ENCODE results near the gene MARCHF5.
"Not testable (repeated sequence)": the region's sequence is repeated elsewhere in the genome, so short reads cannot be mapped to it uniquely, and the experiment has no call there.

Gene MARCHF5

DNA sequence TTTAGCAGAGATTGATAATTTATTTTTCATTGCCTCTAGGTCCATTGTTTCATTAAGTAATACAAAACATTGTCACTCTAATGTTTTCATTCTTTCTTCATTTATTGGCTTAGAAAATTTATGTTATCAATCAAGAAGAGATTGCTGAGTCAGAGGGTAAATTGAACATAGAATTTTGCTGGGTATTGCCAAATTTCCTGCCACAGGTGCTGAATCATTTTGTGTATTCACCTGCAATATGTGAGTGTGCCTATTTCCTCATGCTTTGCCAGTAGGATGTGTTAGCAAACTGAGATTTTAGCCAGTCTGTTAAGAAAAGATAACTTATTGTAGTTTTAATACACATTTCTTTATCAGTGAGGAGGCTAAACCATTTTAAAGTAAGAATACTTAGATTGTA lies 38.0 kb downstream of the MARCHF5 start:
- no peak overlapping the region for H3K27ac Mint-ChIP-seq
- ATAC-seq (no peak), DNase-seq (no peak)
- H3K36me3 Mint-ChIP-seq (ENCODE audit: low read depth), result peaks cover 5% of the 10 kb centered on the region
- H3K4me1 Mint-ChIP-seq, result peaks cover 14% of the 10 kb centered on the region
- H3K9me3 Mint-ChIP-seq, result no peaks in the 10 kb centered on the region
- no peak overlapping the region for H3K4me3 Mint-ChIP-seq
- no peaks in the 10 kb centered on the region for H3K27me3 Mint-ChIP-seq

DNA sequence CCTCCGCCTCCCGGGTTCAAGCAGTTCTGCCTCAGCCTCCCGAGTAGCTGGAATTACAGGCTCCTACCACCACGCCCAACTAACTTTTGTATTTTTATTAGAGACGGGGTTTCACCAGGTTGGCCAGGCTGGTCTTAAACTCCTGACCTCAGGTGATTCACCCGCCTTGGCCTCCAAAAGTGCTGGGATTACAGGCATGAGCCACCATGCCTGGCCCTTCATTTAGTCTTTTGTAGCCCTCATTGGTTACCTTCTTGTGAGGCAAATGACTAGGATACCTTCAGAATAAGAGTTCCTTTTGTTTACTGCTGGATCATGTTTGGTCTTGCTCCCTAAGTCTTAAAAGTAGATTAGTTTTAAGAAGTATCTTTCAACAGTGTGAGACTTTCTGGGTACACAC lies 39.0 kb downstream of the MARCHF5 start:
- not testable (repeated sequence) for H3K27me3 Mint-ChIP-seq; H3K36me3 Mint-ChIP-seq (ENCODE audit: low read depth); H3K4me3 Mint-ChIP-seq; ATAC-seq; H3K9me3 Mint-ChIP-seq; DNase-seq; H3K27ac Mint-ChIP-seq
- peaks cover 14% of the 10 kb centered on the region for H3K4me1 Mint-ChIP-seq

DNA sequence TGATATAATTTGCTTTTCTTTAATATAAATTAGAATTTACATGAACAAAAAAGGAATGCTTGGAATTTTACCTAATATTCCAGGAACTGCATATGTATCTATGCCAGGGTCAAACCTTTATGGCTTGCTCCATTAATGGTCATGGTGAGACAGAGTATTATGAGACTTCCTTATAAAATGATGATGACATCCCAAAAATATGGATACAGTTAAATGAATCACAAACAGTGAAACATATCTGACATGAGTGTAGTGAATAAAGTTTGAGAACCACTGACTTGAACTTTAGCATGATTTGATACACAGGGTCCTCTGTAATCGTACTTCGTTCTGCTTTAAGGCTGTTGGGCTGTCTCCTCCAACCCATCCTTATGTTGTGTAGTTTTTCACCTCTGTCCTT lies 51.8 kb downstream of the MARCHF5 start:
- Mint-ChIP-seq H3K4me3 (no peak overlapping the region), H3K4me1 (no peaks in the 10 kb centered on the region), H3K9me3 (no peaks in the 10 kb centered on the region), H3K27me3 (no peaks in the 10 kb centered on the region), H3K27ac (no peak overlapping the region), H3K36me3 (ENCODE audit: low read depth) (peaks cover 21% of the 10 kb centered on the region)
- DNase-seq (no peak), ATAC-seq (no peak)

DNA sequence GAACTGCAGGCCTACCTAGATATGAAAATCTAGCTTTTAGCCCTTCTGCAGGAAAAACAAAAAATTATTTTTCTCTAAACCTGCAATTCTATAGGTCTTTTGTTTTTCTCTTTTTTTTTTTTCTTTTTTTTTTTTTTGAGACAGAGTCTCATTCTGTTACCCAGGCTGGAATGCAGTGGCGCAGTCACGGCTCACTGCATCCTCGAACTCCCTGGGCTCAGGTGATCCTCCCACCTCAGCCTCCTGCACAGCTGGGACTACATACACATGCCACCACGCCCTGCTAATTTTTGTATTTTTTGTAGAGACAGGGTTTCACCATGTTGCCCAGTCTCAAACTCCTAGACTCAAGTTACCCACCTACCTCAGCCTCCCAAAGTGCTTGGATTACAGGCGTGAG lies 54.6 kb downstream of the MARCHF5 start:
- peaks cover 32% of the 10 kb centered on the region for H3K36me3 Mint-ChIP-seq (ENCODE audit: low read depth)
- not testable (repeated sequence) for H3K27me3 Mint-ChIP-seq, H3K27ac Mint-ChIP-seq, ATAC-seq, H3K9me3 Mint-ChIP-seq, H3K4me1 Mint-ChIP-seq, H3K4me3 Mint-ChIP-seq, DNase-seq

DNA sequence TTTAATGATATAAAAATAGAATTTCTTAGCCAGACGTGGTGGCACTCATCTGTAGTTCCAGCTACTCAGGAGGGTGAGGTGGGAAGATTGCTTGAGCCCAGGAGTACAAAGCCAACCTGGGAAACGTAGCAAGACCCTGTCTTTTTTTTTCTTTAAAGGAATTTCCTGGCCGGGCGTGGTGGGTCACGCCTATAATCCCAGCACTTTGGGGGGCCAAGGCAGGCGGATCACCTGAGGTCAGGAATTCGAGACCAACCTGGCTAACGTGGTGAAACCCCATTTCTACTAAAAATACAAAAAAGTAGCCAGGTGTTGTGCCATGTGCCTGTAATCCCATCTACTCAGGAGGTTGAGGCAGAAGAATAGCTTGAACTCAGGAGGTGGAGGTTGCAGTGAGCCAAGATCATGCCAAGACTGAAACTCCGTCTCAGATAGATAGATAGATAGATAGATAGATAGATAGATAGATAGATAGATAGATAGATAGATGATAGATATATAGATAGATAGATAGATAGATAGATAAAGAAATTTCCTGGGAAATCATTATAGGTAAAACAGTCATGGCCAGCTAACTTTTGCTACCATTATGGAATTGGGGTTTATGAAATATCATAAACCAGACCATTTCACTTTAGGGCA lies 56.2 kb downstream of the MARCHF5 start:
- H3K4me1 Mint-ChIP-seq, H3K27me3 Mint-ChIP-seq, ATAC-seq, H3K27ac Mint-ChIP-seq, DNase-seq, H3K9me3 Mint-ChIP-seq, H3K4me3 Mint-ChIP-seq: not testable (repeated sequence)
- peaks cover 26% of the 10 kb centered on the region for H3K36me3 Mint-ChIP-seq (ENCODE audit: low read depth)

DNA sequence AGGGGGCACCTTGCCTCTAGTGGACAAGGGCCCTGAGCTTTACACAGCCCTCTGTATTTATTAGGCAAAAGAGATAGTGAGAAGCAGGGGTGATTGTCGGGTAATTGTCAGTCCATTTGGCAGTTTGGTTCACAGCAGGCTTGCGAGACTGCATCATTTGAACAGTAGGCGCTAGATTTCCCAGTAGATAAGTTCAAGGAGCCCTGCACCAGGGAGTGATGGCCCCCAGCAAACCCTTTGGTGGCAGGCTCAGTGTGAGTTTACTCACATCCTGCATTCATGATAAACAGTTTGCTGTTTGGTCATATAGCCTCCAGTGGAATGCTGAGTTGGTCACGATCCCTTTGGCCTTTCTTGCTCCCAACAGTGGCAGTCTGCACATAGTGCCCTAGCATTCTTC lies 59.4 kb downstream of the MARCHF5 start:
- Mint-ChIP-seq H3K4me3 (no peak overlapping the region), H3K27ac (no peak overlapping the region), H3K36me3 (ENCODE audit: low read depth) (peaks cover 16% of the 10 kb centered on the region), H3K4me1 (no peaks in the 10 kb centered on the region), H3K9me3 (no peaks in the 10 kb centered on the region), H3K27me3 (no peaks in the 10 kb centered on the region)
- ATAC-seq, result no peak
- no peak for DNase-seq

DNA sequence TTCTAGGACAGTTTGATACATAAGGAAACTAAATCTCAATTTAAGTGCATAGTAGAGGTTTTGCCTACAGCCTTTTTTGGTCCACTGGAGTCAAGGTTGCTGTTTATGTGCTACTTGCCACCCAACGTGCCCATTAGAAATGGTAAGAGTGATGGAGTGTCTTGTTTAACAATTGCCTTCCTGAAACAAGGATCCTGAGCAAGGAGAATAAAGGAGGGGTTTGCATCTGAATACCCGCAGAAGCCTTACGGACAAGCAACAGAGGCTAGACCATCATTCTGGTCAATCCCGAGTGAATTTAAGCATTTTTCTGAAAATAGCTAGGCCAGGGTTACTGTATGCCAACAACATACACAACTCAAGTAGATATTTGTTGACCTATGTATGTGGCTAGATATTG lies 63.6 kb downstream of the MARCHF5 start:
- ATAC-seq (no peak), DNase-seq (no peak)
- peaks cover 8% of the 10 kb centered on the region for H3K36me3 Mint-ChIP-seq (ENCODE audit: low read depth)
- no peaks in the 10 kb centered on the region for H3K27me3 Mint-ChIP-seq
- no peak overlapping the region for H3K27ac Mint-ChIP-seq
- no peaks in the 10 kb centered on the region for H3K9me3 Mint-ChIP-seq
- H3K4me1 Mint-ChIP-seq, result no peaks in the 10 kb centered on the region
- H3K4me3 Mint-ChIP-seq, result no peak overlapping the region

DNA sequence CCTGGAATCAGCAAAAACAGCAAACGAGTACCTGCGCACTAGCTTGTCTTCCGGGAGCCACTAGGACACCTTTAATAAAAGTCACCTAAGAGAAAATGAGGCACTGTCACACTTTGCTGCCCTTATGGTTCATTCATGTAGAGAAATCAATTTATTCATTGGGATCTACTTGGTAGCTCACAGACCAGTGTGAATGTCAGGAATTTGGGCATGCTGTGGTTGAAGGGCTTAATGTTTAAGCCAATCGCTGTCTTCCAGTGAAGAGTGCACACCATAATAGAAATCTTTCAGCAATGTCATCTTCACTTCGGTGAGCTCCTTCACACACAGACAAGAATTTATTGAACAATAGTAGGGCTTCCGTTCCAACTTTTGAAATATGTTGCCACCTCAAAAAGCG lies 65.1 kb downstream of the MARCHF5 start:
- peaks cover 2% of the 10 kb centered on the region for H3K27me3 Mint-ChIP-seq
- no peak overlapping the region for H3K4me3 Mint-ChIP-seq
- no peaks in the 10 kb centered on the region for H3K36me3 Mint-ChIP-seq (ENCODE audit: low read depth)
- no peak for ATAC-seq
- no peaks in the 10 kb centered on the region for H3K4me1 Mint-ChIP-seq
- H3K27ac Mint-ChIP-seq, result no peak overlapping the region
- no peak for DNase-seq
- no peaks in the 10 kb centered on the region for H3K9me3 Mint-ChIP-seq

DNA sequence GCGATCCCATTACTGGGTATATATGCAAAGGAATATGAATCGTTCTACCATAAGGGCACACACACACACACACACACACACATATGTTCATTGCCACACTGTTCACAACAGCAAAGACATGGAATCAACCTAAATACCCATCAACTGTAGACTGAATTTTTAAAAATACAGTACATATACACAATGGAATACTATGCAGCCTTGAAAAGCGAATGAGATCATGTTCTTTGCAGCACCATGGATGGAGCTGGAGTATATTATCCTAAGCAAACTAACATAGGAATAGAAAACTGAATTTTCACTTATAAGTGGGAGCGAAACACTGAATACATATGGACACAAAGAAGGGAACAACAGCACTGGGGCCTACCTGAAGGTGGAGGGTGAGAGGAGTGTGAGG lies 72.5 kb downstream of the MARCHF5 start:
- Mint-ChIP-seq H3K4me1 (no peaks in the 10 kb centered on the region), H3K27me3 (peaks cover 11% of the 10 kb centered on the region), H3K9me3 (no peaks in the 10 kb centered on the region), H3K36me3 (ENCODE audit: low read depth) (no peaks in the 10 kb centered on the region), H3K4me3 (no peak overlapping the region), H3K27ac (no peak overlapping the region)
- no peak for ATAC-seq
- DNase-seq, result no peak

DNA sequence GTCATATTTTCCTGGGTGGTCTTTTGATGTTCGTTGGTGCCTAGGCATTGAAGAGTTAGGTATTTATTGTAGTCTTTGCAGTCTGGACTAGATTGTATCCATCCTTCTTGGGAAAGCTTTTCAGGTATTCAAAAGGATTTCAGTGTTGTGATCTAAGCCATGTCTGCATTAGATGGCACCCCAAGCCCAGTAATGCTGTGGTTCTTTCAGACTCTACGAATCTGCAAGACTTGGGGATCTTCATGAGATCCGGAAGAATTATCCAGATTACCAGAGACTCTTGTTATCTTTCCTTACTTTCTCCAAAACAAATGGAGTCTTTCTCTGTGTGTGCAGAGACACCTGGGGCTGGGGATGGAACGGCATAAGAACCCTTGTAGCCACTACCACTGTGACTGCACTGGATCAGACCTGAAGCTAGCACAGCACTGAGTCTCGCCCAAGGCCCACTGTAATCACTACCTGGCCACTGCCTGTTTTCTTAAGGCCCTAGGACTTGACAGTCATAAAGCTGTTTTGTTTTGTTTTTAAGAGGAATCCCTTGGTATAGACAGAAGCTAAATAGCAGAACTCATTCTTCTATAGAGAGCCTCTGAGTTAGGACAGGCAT lies 75.5 kb downstream of the MARCHF5 start:
- H3K4me1 Mint-ChIP-seq, result no peaks in the 10 kb centered on the region
- no peak overlapping the region for H3K4me3 Mint-ChIP-seq
- no peaks in the 10 kb centered on the region for H3K9me3 Mint-ChIP-seq
- DNase-seq (no peak), ATAC-seq (no peak)
- H3K27me3 Mint-ChIP-seq, result peaks cover 12% of the 10 kb centered on the region
- H3K27ac Mint-ChIP-seq, result no peak overlapping the region
- H3K36me3 Mint-ChIP-seq (ENCODE audit: low read depth), result no peaks in the 10 kb centered on the region

DNA sequence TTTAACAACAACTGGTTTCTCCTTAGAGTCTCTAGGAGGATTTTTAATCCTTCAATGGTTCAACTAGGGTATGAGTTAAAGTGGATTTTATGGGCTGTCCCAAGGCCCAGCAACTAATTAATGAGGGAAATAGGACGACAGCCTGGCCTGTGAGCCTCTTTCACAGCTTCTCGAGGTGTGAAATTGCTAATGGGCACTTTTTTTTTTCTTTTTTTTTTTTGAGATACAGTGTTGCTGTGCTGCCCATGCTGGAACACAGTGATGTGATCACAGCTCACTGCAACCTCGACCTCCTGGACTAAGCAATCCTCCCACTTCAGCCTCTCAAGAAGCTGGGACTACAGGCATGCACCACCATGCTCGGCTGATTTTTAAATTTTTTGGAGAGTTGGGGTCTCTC lies 87.0 kb downstream of the MARCHF5 start:
- H3K27me3 Mint-ChIP-seq, result peaks cover 16% of the 10 kb centered on the region
- no peak overlapping the region for H3K27ac Mint-ChIP-seq
- DNase-seq (no peak), ATAC-seq (no peak)
- no peaks in the 10 kb centered on the region for H3K4me1 Mint-ChIP-seq
- H3K9me3 Mint-ChIP-seq, result no peaks in the 10 kb centered on the region
- no peaks in the 10 kb centered on the region for H3K36me3 Mint-ChIP-seq (ENCODE audit: low read depth)
- no peak overlapping the region for H3K4me3 Mint-ChIP-seq

DNA sequence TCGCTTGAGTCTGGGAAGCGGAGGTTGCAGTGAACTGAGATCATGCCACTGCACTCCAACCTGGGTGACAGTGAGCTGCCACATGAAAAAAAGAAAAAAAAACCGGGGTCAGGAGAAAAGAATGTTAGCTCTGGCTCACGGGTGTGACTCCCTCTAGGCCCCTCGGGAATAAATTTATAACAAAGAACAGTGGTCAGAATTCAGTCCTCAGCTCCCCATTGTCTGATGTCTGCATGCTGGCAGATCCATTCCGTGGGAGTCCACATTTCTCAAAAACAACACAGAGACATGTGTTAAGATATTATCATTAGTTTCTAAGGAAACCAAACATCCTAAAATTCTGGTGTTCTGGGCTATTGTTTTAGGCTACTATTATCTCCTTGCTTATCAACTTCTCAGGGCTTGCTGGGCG lies 90.6 kb downstream of the MARCHF5 start:
- Mint-ChIP-seq H3K9me3 (no peaks in the 10 kb centered on the region), H3K4me1 (no peaks in the 10 kb centered on the region), H3K27ac (no peak overlapping the region), H3K27me3 (peaks cover 16% of the 10 kb centered on the region), H3K36me3 (ENCODE audit: low read depth) (no peaks in the 10 kb centered on the region), H3K4me3 (no peak overlapping the region)
- ATAC-seq (no peak), DNase-seq (no peak)

DNA sequence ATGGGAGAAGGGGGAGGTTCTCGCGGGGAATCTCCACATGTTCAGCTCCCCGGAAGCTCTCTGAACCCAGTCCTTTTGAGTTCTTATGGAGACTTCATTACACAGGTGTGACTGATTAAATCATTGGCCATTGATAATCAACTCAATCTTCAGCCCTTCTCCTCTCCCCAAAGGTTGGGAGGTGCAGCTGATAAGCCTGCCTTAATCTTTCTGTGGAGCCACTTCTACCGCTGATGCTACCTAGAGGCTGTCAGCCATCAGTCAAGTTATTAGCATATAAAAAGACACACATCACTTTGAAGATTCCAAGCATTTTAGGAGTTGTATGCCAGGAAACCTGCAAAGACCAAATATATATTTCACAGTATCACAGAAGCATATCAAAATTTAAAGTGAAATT lies 91.7 kb downstream of the MARCHF5 start:
- no peaks in the 10 kb centered on the region for H3K4me1 Mint-ChIP-seq
- no peaks in the 10 kb centered on the region for H3K9me3 Mint-ChIP-seq
- no peaks in the 10 kb centered on the region for H3K36me3 Mint-ChIP-seq (ENCODE audit: low read depth)
- no peak for ATAC-seq
- H3K27me3 Mint-ChIP-seq, result peaks cover 18% of the 10 kb centered on the region
- H3K4me3 Mint-ChIP-seq, result no peak overlapping the region
- no peak overlapping the region for H3K27ac Mint-ChIP-seq
- DNase-seq, result no peak

DNA sequence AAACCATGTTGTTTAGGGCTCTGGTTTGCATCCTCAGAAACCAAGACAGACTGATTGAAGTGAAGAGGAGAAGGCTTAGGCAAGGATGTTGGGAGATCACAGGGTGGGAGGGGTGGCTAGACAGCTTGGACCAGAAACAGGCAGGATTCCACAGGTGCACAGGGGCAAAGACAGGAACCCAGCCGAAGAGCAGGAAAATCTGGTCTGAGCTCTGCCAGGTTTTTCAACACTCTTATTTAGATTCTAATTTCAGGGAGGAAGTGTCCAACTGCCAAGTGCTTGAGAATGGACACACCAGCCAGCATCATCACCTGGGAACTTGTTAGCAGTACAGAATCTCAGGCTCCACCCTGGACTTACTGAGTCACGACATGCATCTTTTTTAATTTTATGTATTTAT lies 93.8 kb downstream of the MARCHF5 start:
- DNase-seq, result no peak
- no peaks in the 10 kb centered on the region for H3K4me1 Mint-ChIP-seq
- no peak overlapping the region for H3K27ac Mint-ChIP-seq
- ATAC-seq, result no peak
- H3K27me3 Mint-ChIP-seq, result peaks cover 15% of the 10 kb centered on the region
- no peaks in the 10 kb centered on the region for H3K9me3 Mint-ChIP-seq
- H3K4me3 Mint-ChIP-seq, result no peak overlapping the region
- no peaks in the 10 kb centered on the region for H3K36me3 Mint-ChIP-seq (ENCODE audit: low read depth)

DNA sequence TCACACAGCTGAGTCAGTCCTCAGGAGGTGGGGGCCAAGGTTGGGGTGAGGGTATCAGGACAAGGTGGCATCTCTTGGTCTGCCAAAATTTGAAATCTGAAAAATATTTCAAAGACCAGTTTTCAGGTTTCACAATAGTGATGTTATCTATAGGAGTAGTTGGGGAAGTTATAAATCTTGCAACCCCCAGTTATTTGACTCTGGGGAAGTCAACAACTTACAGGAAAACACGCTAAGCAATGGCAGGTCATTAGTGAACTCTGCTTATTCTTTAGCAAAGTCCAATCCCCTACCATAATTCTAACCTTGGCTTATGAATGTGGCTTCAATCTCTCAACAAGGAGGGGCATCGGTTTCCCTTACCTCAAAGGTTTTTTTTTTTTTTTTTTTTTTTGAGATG lies 94.9 kb downstream of the MARCHF5 start:
- ATAC-seq (no peak), DNase-seq (no peak)
- Mint-ChIP-seq H3K4me1 (no peaks in the 10 kb centered on the region), H3K36me3 (ENCODE audit: low read depth) (no peaks in the 10 kb centered on the region), H3K27ac (no peak overlapping the region), H3K4me3 (no peak overlapping the region), H3K9me3 (no peaks in the 10 kb centered on the region), H3K27me3 (peaks cover 12% of the 10 kb centered on the region)
